Kidney epithelial cell (primary cell): ENCODE measurements around the gene MECR. TPM values are rescaled to one million over a fixed set of nuclear protein-coding genes. Genes with fewer than 3 reads are reported as not detected.
"Not testable (repeated sequence)": the region's sequence is repeated elsewhere in the genome, so short reads cannot be mapped to it uniquely, and the experiment has no call there.

Source experiments
- DNase-seq: peaks from one replicate; pipeline ENCODE4 v3.0.0-alpha.2; 2010; ENCODE audit warnings: low read depth
- H3K27me3 ChIP-seq: 2 replicates; pipeline ENCODE4 v1.6.0; 2011; ENCODE audit warnings: low read length; ENCODE audit not compliant: control insufficient read depth, insufficient read depth
- H3K36me3 ChIP-seq: 2 replicates; pipeline ENCODE4 v1.5.1; 2011; ENCODE audit warnings: low read length; ENCODE audit not compliant: control insufficient read depth, insufficient read depth
- H3K4me3 ChIP-seq: 2 replicates; pipeline ENCODE4 v1.5.1; 2011; ENCODE audit warnings: low read depth, mild to moderate bottlenecking, control low read depth, low read length
- total RNA-seq: library from RNA; depleted of rRNA; stranded (reverse); fragments of >200 nt; gene quantifications from 2 replicates; pipeline ENCODE4 v1.2.3, GENCODE V29; 2015
- TF ChIP-seq, protein P1 (sequence below): IDR thresholded peaks from 2 replicates; pipeline ENCODE4 v1.5.1; 2011; ENCODE audit warnings: mild to moderate bottlenecking, moderate library complexity, low read length, control low read depth, inconsistent platforms; ENCODE audit not compliant: insufficient read depth, poor library complexity, severe bottlenecking

MECR gene
- total RNA-seq, 1 donor from 2014 or later, result 23.6 TPM

DNA sequence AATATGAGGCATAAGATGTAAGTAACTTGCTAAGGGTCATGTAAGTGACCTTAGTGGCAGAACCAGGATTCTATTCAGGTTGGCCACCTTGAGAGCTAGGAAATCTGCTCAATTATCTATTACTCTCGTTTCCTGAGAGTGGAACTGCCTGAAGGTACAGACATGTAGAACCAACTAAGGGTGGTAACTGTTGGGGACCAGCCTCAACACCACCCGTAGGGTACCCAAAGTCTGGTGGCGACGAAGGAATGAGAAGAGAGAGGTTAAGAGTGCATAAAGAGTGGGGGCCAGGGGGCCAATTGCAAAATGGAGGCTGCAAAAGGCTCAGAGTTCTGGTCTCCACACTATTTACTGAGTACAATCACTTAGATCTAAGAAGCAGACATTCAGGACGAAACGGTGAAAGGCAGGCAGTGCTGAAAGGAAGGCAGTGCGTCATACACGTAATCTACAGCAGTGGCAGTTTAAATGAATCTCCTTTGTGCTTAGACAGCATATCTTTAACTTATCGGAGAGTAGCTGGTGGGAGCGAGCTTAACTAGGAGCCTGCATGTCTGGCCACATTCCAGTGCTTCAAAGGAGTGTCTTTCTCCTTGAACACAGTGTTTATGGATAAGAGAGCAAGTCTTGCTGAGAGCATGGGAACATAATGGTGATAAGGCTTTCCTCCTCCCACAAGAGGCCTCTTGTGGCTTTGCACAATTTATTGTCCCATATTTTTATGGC is 74.0 kb downstream of the MECR start:
- Histone ChIP-seq H3K4me3 (no peak overlapping the region), H3K36me3 (peaks cover 1% of the 10 kb centered on the region), H3K27me3 (no peaks in the 10 kb centered on the region)
- TF ChIP-seq, protein P1, sequence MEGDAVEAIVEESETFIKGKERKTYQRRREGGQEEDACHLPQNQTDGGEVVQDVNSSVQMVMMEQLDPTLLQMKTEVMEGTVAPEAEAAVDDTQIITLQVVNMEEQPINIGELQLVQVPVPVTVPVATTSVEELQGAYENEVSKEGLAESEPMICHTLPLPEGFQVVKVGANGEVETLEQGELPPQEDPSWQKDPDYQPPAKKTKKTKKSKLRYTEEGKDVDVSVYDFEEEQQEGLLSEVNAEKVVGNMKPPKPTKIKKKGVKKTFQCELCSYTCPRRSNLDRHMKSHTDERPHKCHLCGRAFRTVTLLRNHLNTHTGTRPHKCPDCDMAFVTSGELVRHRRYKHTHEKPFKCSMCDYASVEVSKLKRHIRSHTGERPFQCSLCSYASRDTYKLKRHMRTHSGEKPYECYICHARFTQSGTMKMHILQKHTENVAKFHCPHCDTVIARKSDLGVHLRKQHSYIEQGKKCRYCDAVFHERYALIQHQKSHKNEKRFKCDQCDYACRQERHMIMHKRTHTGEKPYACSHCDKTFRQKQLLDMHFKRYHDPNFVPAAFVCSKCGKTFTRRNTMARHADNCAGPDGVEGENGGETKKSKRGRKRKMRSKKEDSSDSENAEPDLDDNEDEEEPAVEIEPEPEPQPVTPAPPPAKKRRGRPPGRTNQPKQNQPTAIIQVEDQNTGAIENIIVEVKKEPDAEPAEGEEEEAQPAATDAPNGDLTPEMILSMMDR, result no peak
- DNase-seq, result no peak

DNA sequence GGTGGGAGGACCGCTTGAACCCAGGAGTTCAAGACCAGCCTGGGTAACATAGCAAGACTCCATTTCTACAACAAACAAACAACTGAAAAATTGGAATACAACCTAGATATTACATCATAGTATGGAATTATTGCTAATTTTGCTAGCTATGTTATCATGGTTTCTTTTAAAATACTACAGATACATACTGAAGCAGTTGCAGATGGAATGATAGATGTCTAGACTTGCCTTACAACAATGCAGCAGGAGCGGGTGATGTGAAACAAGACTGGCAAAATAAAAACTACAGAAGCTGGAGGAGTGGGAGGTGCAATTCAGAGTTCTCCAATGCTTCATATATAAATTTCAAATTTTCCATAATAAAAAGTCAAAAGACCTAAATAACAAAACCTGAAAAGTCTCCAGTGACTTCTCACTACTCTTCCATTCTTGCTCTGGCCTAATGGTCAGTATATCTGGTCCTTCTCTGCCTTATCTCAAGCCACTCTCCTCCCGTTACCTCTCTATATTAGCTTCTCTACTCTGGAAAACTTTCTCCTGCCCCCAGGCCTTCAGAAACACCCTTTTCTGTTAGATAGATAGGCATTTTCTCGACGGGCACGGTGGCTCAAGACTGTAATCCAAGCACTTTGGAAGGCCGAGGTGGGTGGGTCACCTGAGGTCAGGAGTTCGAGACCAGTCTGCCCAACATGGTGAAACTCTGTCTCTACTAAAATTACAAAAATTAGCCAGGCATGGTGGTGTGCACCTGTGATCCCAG is 78.5 kb downstream of the MECR start:
- no peak for DNase-seq
- no peaks in the 10 kb centered on the region for H3K27me3 ChIP-seq
- no peak overlapping the region for H3K4me3 ChIP-seq
- H3K36me3 ChIP-seq, result peaks cover 1% of the 10 kb centered on the region
- TF ChIP-seq, protein P1, result no peak

DNA sequence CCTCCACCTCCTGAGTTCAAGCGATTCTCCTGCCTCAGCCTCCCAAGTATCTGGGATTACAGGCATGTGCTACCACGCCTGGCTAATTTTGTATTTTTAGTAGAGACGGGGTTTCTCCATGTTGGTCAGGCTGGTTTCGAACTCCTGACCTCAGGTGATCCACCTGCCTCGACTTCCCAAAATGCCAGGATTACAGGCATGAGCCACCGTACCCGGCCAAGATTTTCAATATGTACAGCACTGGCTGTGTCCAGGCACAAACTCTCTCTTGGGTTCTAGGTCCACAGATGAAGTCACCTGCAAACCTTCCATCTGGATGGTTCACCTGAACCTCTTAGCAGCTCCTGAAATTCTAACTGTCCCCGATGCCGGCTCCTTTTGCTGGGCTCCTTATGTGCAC is 80.4 kb downstream of the MECR start:
- H3K27me3 ChIP-seq, DNase-seq, H3K36me3 ChIP-seq, H3K4me3 ChIP-seq: not testable (repeated sequence)

DNA sequence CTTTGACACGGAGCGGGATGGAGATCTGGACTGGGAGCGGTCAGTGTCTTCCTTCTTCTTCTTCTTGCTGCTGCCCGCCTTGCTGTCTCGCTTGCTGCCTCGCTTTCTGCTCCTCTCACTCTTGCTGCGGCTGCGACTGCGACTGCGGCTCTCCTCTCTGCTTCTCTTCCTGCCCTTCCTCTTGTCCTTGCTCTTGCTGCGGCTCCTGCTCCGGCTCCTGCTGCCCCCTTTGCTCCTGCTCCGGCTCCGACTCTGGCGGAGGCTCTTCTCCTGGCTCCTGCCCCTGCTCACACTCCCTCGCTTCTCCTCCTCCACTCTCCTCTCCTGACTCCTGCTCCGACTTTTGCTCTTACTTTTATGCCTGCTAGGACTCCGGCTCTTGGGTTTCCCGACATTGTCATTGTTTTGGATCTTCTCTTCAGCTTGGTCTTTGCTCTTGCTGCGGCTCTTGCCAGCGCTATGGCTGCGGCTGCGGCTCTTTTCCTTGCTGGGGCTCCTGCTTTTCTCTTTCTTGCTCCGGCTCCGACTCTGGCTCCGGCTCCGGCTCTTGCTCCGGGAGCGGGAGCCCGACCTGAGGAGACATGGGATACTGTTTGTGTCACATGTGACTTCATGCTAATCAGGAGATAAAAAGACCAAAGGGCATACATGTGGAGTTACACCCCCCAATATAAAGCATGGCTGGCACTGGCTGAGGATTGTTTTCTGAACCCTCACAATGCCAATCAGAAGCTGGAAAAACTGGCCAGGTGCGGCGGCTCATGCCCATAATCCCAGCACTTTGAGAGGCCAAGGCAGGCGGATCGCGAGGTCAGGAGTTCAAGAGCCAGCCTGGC is 81.9 kb downstream of the MECR start:
- TF ChIP-seq, protein P1, result no peak
- H3K36me3 ChIP-seq, result peaks cover 3% of the 10 kb centered on the region

DNA sequence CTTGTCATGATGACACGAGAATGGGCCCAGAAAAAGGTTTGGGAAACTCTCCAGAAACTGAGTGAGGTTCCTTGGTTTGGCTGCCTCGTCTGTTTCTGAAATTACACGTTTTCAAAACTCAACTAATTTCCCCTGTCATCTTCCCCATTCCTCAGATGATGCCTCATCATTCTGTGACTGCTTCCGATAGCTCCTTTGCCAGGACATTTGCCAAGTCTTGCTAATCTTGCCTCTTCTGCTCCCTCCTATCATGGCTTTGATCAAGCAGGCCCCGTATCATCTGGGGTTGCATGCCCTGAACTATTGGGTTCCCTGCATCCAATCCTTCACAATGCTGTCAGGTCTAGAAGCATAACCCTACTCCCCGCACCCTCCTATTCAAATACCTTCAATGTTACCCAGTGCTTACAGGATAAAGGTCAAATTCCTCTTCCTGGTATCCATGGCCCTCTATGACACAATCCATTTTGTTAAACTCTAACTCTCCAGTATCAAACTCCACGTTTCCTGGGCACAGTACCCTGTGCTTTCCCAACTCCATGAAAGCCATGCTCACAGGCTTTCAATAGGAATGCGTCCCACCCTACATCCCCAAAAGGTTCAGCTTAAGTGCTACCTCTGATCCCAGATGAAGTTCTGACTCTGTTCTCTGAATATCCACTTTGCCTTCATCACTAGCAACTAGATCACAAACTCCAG is 84.8 kb downstream of the MECR start:
- H3K4me3 ChIP-seq, result no peak overlapping the region
- peaks cover 2% of the 10 kb centered on the region for H3K36me3 ChIP-seq
- TF ChIP-seq, protein P1, result no peak
- no peaks in the 10 kb centered on the region for H3K27me3 ChIP-seq
- DNase-seq, result no peak

More for the DNA sequence above, 81.9 kb downstream of the MECR start:
- H3K4me3 ChIP-seq, result no peak overlapping the region
- no peaks in the 10 kb centered on the region for H3K27me3 ChIP-seq
- DNase-seq, result no peak

DNA sequence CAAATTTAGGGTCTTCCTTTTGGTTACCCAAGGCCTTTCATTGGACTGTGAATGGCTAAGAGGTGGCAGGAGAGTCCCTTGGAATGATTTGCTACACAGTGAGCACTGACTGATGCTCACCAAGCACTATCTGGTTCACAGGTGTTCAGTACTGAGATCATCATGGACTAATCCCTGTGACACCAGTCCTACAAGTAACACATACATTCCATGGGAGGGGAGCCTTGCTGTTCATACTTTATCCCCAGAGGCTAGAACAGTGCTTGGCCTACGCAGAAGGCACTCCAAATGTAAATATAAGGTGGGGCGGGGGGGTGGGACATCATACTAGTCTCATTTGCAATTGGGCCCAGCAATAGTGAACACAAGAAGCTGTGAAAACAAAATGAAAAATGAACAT is 86.6 kb downstream of the MECR start:
- no peak for DNase-seq
- peaks cover 2% of the 10 kb centered on the region for H3K36me3 ChIP-seq
- no peaks in the 10 kb centered on the region for H3K27me3 ChIP-seq
- TF ChIP-seq, protein P1, result no peak
- no peak overlapping the region for H3K4me3 ChIP-seq
